HepG2 (cell line): Measurements from ENCODE around the gene UTP25. TPM values are rescaled to one million over a fixed set of nuclear protein-coding genes. Genes with fewer than 3 reads are reported as not detected.

ENCODE experiments used
- ATF4 ChIP-seq, 2 experiments: fragments of 450-650 bp in 1 of 2; sonication (generic) in 1 of 2; formaldehyde crosslinking; IDR thresholded peaks; 2 replicates each; pipeline versions ENCODE4 v1.5.0 to v1.8.0; 2020 to 2022; ENCODE audit warnings: mild to moderate bottlenecking in 1 of 2, missing genetic modification reagents in 1 of 2
- CC2D1A ChIP-seq: sonication (generic); formaldehyde crosslinking; IDR thresholded peaks from 2 replicates; pipeline ENCODE4 v1.8.1; 2023; ENCODE audit warnings: mild to moderate bottlenecking, missing genetic modification reagents
- DRAP1 ChIP-seq: IDR thresholded peaks from 2 replicates; pipeline ENCODE4 v1.6.1; 2016; ENCODE audit warnings: missing genetic modification reagents, missing compliant biosample characterization
- HNF1B ChIP-seq: sonication (generic); formaldehyde crosslinking; IDR thresholded peaks from 2 replicates; pipeline ENCODE4 v1.5.1; 2020; ENCODE audit warnings: mild to moderate bottlenecking, moderate library complexity, missing genetic modification reagents
- KLF16 ChIP-seq, 2 experiments: sonication (generic) in 1 of 2; formaldehyde crosslinking in 1 of 2; IDR thresholded peaks; 2 replicates each; pipeline versions ENCODE4 v1.6.1 to v1.8.0; 2016 to 2023; ENCODE audit warnings: missing genetic modification reagents in 2 of 2, missing compliant biosample characterization in 1 of 2
- MBD4 ChIP-seq: IDR thresholded peaks from 2 replicates; pipeline ENCODE4 v1.6.1; 2012; ENCODE audit warnings: low read length, inconsistent platforms, borderline replicate concordance
- NFE2L1 ChIP-seq: sonication (generic); formaldehyde crosslinking; IDR thresholded peaks from 2 replicates; pipeline ENCODE4 v1.4.0; 2020; ENCODE audit warnings: missing genetic modification reagents, mild to moderate bottlenecking, borderline replicate concordance
- POLR2G ChIP-seq: fragments of 200-400 bp; formaldehyde crosslinking; IDR thresholded peaks from 2 replicates; pipeline ENCODE4 v1.6.1; 2018; ENCODE audit warnings: mild to moderate bottlenecking, low read depth, low read length, moderate library complexity
- SAP130 ChIP-seq: IDR thresholded peaks from 2 replicates; pipeline ENCODE4 v1.6.1; 2016; ENCODE audit warnings: low read depth
- THAP11 ChIP-seq: IDR thresholded peaks from 2 replicates; pipeline ENCODE4 v1.6.1; 2016; ENCODE audit warnings: missing biosample characterization, missing genetic modification reagents
- TOPORS ChIP-seq: sonication (generic); formaldehyde crosslinking; IDR thresholded peaks from 2 replicates; pipeline ENCODE4 v1.8.0; 2023; ENCODE audit warnings: mild to moderate bottlenecking, missing genetic modification reagents
- TSC22D2 ChIP-seq: sonication (generic); formaldehyde crosslinking; IDR thresholded peaks from 2 replicates; pipeline ENCODE4 v1.5.1; 2020; ENCODE audit warnings: missing genetic modification reagents, mild to moderate bottlenecking, borderline replicate concordance
- ZFX ChIP-seq: sonication (generic); formaldehyde crosslinking; IDR thresholded peaks from 2 replicates; pipeline ENCODE4 v1.4.0; 2020; ENCODE audit warnings: mild to moderate bottlenecking, low read depth, missing genetic modification reagents, moderate library complexity
- ZHX1 ChIP-seq: sonication (generic); formaldehyde crosslinking; IDR thresholded peaks from 2 replicates; pipeline ENCODE4 v1.8.1; 2022; ENCODE audit warnings: low read depth, mild to moderate bottlenecking, missing genetic modification reagents
- ZNF275 ChIP-seq: sonication (generic); formaldehyde crosslinking; IDR thresholded peaks from 2 replicates; pipeline ENCODE4 v1.8.0; 2022; ENCODE audit warnings: missing genetic modification reagents, mild to moderate bottlenecking, inconsistent platforms, borderline replicate concordance
- ZNF296 ChIP-seq: sonication (generic); formaldehyde crosslinking; conservative IDR thresholded peaks from 2 replicates; pipeline ENCODE4 v1.5.0; 2020; ENCODE audit warnings: mild to moderate bottlenecking, missing genetic modification reagents
- ZNF430 ChIP-seq: sonication (generic); formaldehyde crosslinking; IDR thresholded peaks from 2 replicates; pipeline ENCODE4 v1.9.0; 2021; ENCODE audit warnings: mild to moderate bottlenecking, missing genetic modification reagents
- ZNF432 ChIP-seq: sonication (generic); formaldehyde crosslinking; IDR thresholded peaks from 2 replicates; pipeline ENCODE4 v1.5.0; 2020; ENCODE audit warnings: missing genetic modification reagents, mild to moderate bottlenecking, borderline replicate concordance
- ZNF530 ChIP-seq: sonication (generic); formaldehyde crosslinking; IDR thresholded peaks from 2 replicates; pipeline ENCODE4 v1.5.0; 2020; ENCODE audit warnings: low read depth, mild to moderate bottlenecking, missing genetic modification reagents
- ZNF616 ChIP-seq: sonication (generic); formaldehyde crosslinking; IDR thresholded peaks from 2 replicates; pipeline ENCODE4 v1.5.0; 2020; ENCODE audit warnings: low read depth, mild to moderate bottlenecking, missing genetic modification reagents
- ZSCAN25 ChIP-seq: sonication (generic); formaldehyde crosslinking; IDR thresholded peaks from 2 replicates; pipeline ENCODE4 v1.8.0; 2022; ENCODE audit warnings: mild to moderate bottlenecking, missing genetic modification reagents
- polyA plus RNA-seq, 8 experiments: library from polyadenylated mRNA; depleted of rRNA in 3 of 8; stranded (reverse) in 7 of 8; unstranded in 1 of 8; fragments of >200 nt; fragmentation: Illumina TruSeq in 4 of 8; extraction: Trizol in 4 of 8; gene quantifications; 2 replicates each; pipeline versions ENCODE4 v1.2.1 to v1.2.3, GENCODE V29; 2011 to 2016; ENCODE audit warnings: low read depth in 4 of 8, missing spikeins in 1 of 8, mixed read lengths in 1 of 8; ENCODE audit not compliant: insufficient read depth in 1 of 8
- total RNA-seq, 5 experiments: library from RNA; depleted of rRNA; stranded (reverse); fragments of >200 nt; fragmentation: Illumina TruSeq; extraction: Trizol; gene quantifications; 2 replicates each; pipeline ENCODE4 v1.2.3, GENCODE V29; 2016; ENCODE audit warnings: low read depth in 1 of 5

UTP25 gene
- total and polyA plus RNA-seq, 2 of the 13 experiments (the other 11 are each of a cell fraction or from before 2014, with no cell fraction given) = 4.8 to 5.7 TPM

- 0 out of 2 replicates have a peak, but pooled peaks have one; percentile 78 for TF ChIP-seq ZHX1
- peak; percentile 100 for TF ChIP-seq SAP130 (CRISPR knock-in tag)
- no peak for TF ChIP-seq ZNF430 (CRISPR knock-in tag)
- no peak; the same call in 1 of the 2 replicates for TF ChIP-seq ZSCAN25 (CRISPR knock-in tag)
- TF ChIP-seq DRAP1 = peak; percentile 77
- no peak; the same call in 1 of the 2 replicates for TF ChIP-seq HNF1B (CRISPR knock-in tag)
- TF ChIP-seq THAP11 (CRISPR knock-in tag) = peak; percentile 95
- no peak for TF ChIP-seq NFE2L1
- no peak for TF ChIP-seq ZNF530 (CRISPR knock-in tag)
- TF ChIP-seq POLR2G = peak; percentile 83
- peak; percentile 58; the same call in 1 of the 2 replicates for TF ChIP-seq ZFX (CRISPR knock-in tag)
- TF ChIP-seq TSC22D2 (CRISPR knock-in tag) = no peak
- peak in 1 of 2 experiments; percentile 90; a peak in 1 of 4 replicates for TF ChIP-seq KLF16 (CRISPR knock-in tag; IDR thresholded peaks at IDR 0.05)
- TF ChIP-seq CC2D1A = no peak
- no peak for TF ChIP-seq TOPORS (CRISPR knock-in tag)
- TF ChIP-seq ZNF432 = no peak
- TF ChIP-seq ZNF616 = no peak; the same call in 1 of the 2 replicates
- no peak for TF ChIP-seq ZNF275
- no peak for TF ChIP-seq MBD4
- no peak for TF ChIP-seq ZNF296 (CRISPR knock-in tag)
- peak in 1 of 2 experiments; percentile 29; a peak in 1 of 4 replicates for TF ChIP-seq ATF4 (CRISPR knock-in tag; IDR thresholded peaks at IDR 0.05)
Observed at GRCh38 chr1:209827384-209828262, at the start of gene UTP25 (continued).
